BJ (cell line): ENCODE results near the gene NBDY. TPM values are rescaled to one million over a fixed set of nuclear protein-coding genes. Genes with fewer than 3 reads are reported as not detected.

Experiments
- CTCF ChIA-PET: fragments of 350-600 bp; formaldehyde crosslinking; extraction: SDS; loops from one replicate; lab custom pipeline; 2021; ENCODE audit warnings: antibody characterized with exemption, inconsistent platforms; lab: Yijun Ruan, JAX
- POLR2A ChIA-PET: fragments of 300-600 bp; sonication (Branson Sonifier 250); formaldehyde crosslinking; extraction: SDS; loops from one replicate; lab custom pipeline; 2021; ENCODE audit warnings: antibody characterized with exemption; lab: Charles Lee
- DNase-seq: peaks from one replicate; pipeline ENCODE4 v3.0.0-alpha.2; 2011; ENCODE audit warnings: low read depth
- H3K27me3 ChIP-seq: 2 replicates; pipeline ENCODE4 v1.6.0; 2011; ENCODE audit warnings: low read length; ENCODE audit not compliant: control insufficient read depth, insufficient read depth
- H3K36me3 ChIP-seq: 2 replicates; pipeline ENCODE4 v1.5.1; 2011; ENCODE audit warnings: low read length; ENCODE audit not compliant: control insufficient read depth, insufficient read depth
- H3K4me3 ChIP-seq: 2 replicates; pipeline ENCODE4 v1.5.1; 2011; ENCODE audit warnings: low read depth, mild to moderate bottlenecking, control low read depth, low read length
- CTCF ChIP-seq: IDR thresholded peaks from 2 replicates; pipeline ENCODE4 v1.5.1; 2011; ENCODE audit warnings: low read depth, mild to moderate bottlenecking, control low read depth, inconsistent platforms, low read length, moderate library complexity; ENCODE audit not compliant: insufficient read depth
- polyA plus RNA-seq: library from polyadenylated mRNA; depleted of rRNA; stranded (reverse); fragments of >200 nt; gene quantifications from 2 replicates; pipeline ENCODE4 v1.2.3, GENCODE V29; 2011

Gene NBDY
- polyA plus RNA-seq, 1 experiment = 38.8 TPM

DNA sequence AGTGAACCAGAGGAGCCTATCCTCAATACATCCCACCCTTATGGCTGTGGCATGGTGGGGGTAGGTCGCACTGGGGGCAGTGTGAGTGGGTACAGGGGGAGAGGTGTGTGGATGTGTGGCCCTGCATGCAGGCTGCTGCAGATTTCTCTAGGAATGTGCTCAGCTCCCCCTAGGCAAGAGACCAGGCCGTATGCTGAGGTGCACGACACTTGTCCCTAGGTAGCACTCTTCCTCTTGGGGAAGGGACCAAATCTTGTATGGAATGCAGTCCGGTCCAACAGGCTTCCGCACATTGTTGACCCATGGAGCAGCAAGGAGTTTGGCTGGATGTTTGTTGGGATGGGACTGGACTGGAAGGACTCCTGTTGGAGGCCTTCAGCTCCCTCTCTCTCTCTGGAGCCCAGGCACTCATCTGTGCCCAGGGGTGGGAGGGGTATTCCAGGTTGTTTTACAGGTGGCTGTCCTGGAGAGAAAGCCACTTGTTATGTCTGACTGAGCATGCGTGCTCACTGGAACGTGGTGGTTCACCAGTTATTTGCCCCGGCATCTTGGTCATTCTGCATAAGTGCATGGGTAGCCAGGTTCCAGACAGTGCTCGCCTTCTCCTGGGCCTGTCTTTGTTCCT, 55.1 kb downstream of the NBDY start:
- no peaks in the 10 kb centered on the region; the same call in 1 of the 2 replicates for H3K36me3 ChIP-seq
- POLR2A ChIA-PET = no interaction called here
- H3K27me3 ChIP-seq = no peaks in the 10 kb centered on the region
- CTCF ChIA-PET = no interaction called here
- TF ChIP-seq CTCF = no peak
- DNase-seq = no peak
- H3K4me3 ChIP-seq = no peak overlapping the region

DNA sequence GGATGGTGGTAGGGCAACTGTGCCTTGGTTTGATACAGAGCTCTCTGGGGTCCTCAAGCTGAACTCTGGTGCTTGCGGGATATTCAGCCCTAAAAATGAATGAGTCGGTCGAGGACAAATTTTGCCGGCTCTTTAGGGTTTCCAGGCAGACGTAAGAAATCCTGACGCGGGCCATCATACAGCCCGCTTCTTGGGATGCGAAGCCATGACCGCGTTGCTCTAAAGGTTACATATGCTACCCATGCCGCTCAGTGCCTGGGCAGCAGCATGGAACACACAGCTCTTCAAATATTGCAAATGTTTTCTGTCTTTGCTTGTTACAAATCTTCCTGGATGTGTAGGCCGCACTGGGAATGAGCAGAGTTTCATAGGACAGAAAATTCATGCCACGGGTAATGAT, 55.6 kb downstream of the NBDY start:
- H3K36me3 ChIP-seq = no peaks in the 10 kb centered on the region; the same call in 1 of the 2 replicates
- DNase-seq = no peak
- POLR2A ChIA-PET = no interaction called here
- no peak overlapping the region for H3K4me3 ChIP-seq
- TF ChIP-seq CTCF = no peak
- no peaks in the 10 kb centered on the region for H3K27me3 ChIP-seq
- CTCF ChIA-PET = no interaction called here

DNA sequence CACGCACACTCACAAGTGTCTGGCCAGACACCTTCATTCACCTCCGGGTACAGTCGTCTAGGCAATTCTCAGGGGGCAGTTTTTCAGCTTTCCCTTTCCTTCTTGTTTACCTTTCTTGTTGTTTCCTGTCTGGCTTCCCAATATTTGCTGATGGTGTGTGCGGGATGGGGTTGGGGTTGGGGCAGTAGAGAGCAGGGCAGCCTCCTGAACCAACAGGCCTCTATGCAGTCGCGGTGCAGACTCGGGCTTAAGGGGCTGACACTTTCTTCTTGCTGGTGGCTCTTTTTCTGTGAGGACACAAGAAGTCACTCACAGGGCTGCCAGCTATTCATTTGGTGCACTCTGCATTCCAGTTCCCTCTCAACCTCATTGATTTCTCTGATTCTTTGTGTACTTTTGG, 56.4 kb downstream of the NBDY start:
- Histone ChIP-seq H3K27me3 (no peaks in the 10 kb centered on the region), H3K4me3 (no peak overlapping the region), H3K36me3 (no peaks in the 10 kb centered on the region; the same call in 1 of the 2 replicates)
- ChIA-PET CTCF (no interaction called here), POLR2A (no interaction called here)
- no peak for DNase-seq
- TF ChIP-seq CTCF = no peak

DNA sequence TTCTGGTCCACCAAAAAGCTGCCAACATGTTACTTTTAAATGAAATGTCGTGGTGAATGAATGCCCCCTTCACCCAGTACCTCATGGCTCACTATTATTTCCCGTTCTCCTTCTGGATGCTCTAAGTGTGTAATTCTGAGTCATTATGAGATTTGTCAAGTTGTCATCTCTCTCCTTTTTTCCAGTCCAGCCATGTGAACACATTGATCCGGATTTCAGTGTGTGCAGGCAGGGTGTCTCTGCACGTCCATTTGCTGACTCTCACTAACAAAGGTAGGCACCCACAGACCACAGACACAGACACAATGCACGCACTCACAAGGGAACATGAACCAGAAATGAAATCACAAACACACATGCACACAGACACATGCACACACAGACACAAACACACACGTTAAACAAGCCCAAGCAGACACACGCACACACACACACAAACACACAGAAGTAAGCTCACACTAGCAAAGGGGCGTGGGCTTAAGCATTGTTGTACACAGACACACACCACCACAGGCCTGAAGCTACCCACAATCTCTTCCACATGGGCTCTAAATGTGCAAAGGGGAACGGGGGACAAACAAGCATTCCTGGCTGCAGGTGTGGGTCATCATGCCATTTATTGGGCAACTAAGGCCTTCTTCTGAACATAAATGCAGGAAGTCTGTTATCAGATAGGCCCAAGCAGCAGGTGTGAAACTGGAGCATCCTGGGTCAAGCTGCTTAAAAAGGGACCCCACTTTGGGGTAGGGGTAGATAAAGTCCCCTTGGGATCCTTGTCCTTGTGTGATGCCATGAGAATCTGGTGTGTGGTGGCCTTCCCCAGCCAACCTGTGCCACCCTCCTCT, 58.1 kb downstream of the NBDY start:
- ChIA-PET POLR2A (no interaction called here), CTCF (no interaction called here)
- Histone ChIP-seq H3K36me3 (no peaks in the 10 kb centered on the region; the same call in 1 of the 2 replicates), H3K27me3 (no peaks in the 10 kb centered on the region), H3K4me3 (no peak overlapping the region)
- no peak for DNase-seq
- TF ChIP-seq CTCF = no peak

DNA sequence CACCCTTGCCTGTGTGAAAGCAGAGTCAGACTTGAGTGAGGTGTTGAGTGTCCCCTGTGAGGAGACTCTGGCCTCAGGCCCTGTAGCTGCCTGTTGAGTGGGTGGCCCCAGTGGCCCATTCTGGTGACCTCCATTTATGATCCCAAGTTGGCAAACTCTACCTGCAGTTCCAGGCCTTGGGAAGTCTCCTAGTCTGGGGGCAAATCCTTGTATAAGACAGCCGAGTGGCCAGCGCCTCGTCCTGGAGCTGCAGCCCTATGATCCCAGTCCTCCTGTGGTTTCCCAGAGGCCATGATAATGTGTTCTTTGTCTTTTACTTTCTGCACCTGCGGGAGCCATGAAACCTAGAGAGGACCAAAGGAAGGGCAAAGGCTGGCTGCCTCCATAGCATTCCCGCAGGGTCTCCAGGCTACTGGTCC, 58.7 kb downstream of the NBDY start:
- ChIA-PET POLR2A (no interaction called here), CTCF (no interaction called here)
- Histone ChIP-seq H3K36me3 (no peaks in the 10 kb centered on the region; the same call in 1 of the 2 replicates), H3K27me3 (no peaks in the 10 kb centered on the region), H3K4me3 (no peak overlapping the region)
- no peak for DNase-seq
- TF ChIP-seq CTCF = no peak
